Panc1 (cell line): ENCODE results near the gene PAPSS1. TPM values are rescaled to one million over a fixed set of nuclear protein-coding genes. Genes with fewer than 3 reads are reported as not detected.

ENCODE experiments used
- ATAC-seq: fragments of 200-7000 bp; cut with Tn5 transposase; 2 replicates; pipeline ENCODE4 v1.9.1; 2020; ENCODE audit warnings: mild to moderate bottlenecking, moderate library complexity
- BruUV-seq: library from RNA; stranded (reverse); fragments of 400-500 nt; replicated peaks from 2 replicates; lab custom pipeline; 2021; lab: Mats Ljungman, UMichigan
- CTCF ChIA-PET: fragments of 300-600 bp; sonication (Branson Sonifier 250); formaldehyde crosslinking; loops from one replicate; lab custom pipeline; 2022; ENCODE audit warnings: antibody characterized with exemption; lab: Charles Lee
- POLR2A ChIA-PET: fragments of 300-600 bp; sonication (Branson Sonifier 250); formaldehyde crosslinking; loops from one replicate; lab custom pipeline; 2022; ENCODE audit warnings: antibody characterized with exemption; lab: Charles Lee
- DNase-seq: peaks from one replicate; pipeline ENCODE4 v3.0.0-alpha.2; 2010; ENCODE audit warnings: low read depth, low spot score
- H3K27ac ChIP-seq: 2 replicates; pipeline ENCODE4 v1.5.1; 2011; ENCODE audit warnings: mild to moderate bottlenecking, low read length, inconsistent platforms
- H3K27me3 ChIP-seq: fragments of 200-500 bp; sonication (Bioruptor generic); 2 replicates; pipeline ENCODE4 v1.6.0; 2014; ENCODE audit warnings: low read length, inconsistent platforms; ENCODE audit not compliant: control insufficient read depth, insufficient read depth
- H3K36me3 ChIP-seq: fragments of 200-500 bp; sonication (Bioruptor generic); 2 replicates; pipeline ENCODE4 v1.5.1; 2014; ENCODE audit warnings: inconsistent platforms, mild to moderate bottlenecking, low read length, moderate library complexity; ENCODE audit not compliant: control insufficient read depth, insufficient read depth
- H3K4me1 ChIP-seq: 2 replicates; pipeline ENCODE4 v1.5.1; 2011; ENCODE audit warnings: inconsistent platforms, mild to moderate bottlenecking, low read length, moderate library complexity; ENCODE audit not compliant: control insufficient read depth, insufficient read depth
- H3K4me3 ChIP-seq, 2 experiments: 2 replicates each; pipeline ENCODE4 v1.5.1; 2011 to 2012; ENCODE audit warnings: low read depth in 2 of 2, low read length in 2 of 2, mild to moderate bottlenecking in 2 of 2, inconsistent platforms in 1 of 2, moderate library complexity in 1 of 2
- H3K9me3 ChIP-seq: fragments of 200-500 bp; sonication (Bioruptor generic); 2 replicates; pipeline ENCODE4 v1.5.1; 2014; ENCODE audit warnings: low read depth, mild to moderate bottlenecking, inconsistent platforms, low read length, moderate library complexity; ENCODE audit not compliant: control insufficient read depth, insufficient read depth
- CTCF ChIP-seq: fragments of 450-650 bp; IDR thresholded peaks from 2 replicates; pipeline ENCODE4 v1.5.1; 2017; ENCODE audit warnings: mild to moderate bottlenecking
- POLR2AphosphoS5 ChIP-seq: IDR thresholded peaks from 2 replicates; pipeline ENCODE4 v1.6.1; 2012; ENCODE audit warnings: mild to moderate bottlenecking, low read depth, low read length, moderate library complexity
- REST ChIP-seq, 2 experiments: IDR thresholded peaks; 2 replicates each; pipeline ENCODE4 v1.6.1; 2011 to 2012; ENCODE audit warnings: low read depth in 2 of 2, control low read depth in 1 of 2, low read length in 1 of 2, mild to moderate bottlenecking in 1 of 2, moderate library complexity in 1 of 2; ENCODE audit not compliant: insufficient read depth in 1 of 2
- SIN3A ChIP-seq: IDR thresholded peaks from 2 replicates; pipeline ENCODE4 v1.6.1; 2012; ENCODE audit warnings: low read depth, mild to moderate bottlenecking, low read length, moderate library complexity, borderline replicate concordance; ENCODE audit not compliant: insufficient read depth
- TCF7L2 ChIP-seq: IDR thresholded peaks from 2 replicates; pipeline ENCODE4 v1.6.1; 2011; ENCODE audit warnings: mild to moderate bottlenecking, low read depth, low read length, inconsistent platforms
- in situ Hi-C: cut with HindIII; loops from 2 replicates; pipeline ENCODE4 v1.10.0; 2016; ENCODE audit warnings: low sequenced_read_pairs, low pct_unique_long_range_greater_than_20kb
- intact Hi-C: fragments of 100-400 bp; cut with micrococcal nuclease; formaldehyde crosslinking; loops from one replicate; pipeline ENCODE4 v1.10.0; 2022; ENCODE audit not compliant: unreplicated experiment
- total RNA-seq: library from RNA; stranded (reverse); gene quantifications from one replicate; pipeline ENCODE4 v1.2.1, GENCODE V29; 2021; ENCODE audit not compliant: unreplicated experiment

PAPSS1 gene
- total RNA-seq, 1 experiment from 2014 or later, result 28.1 TPM

- no peaks in the 10 kb centered on the region for H3K36me3 ChIP-seq
- no peaks in the 10 kb centered on the region for H3K4me1 ChIP-seq
- no peaks in the 10 kb centered on the region for H3K27me3 ChIP-seq
- DNase-seq, result no peak
- BruUV-seq, result no TSS peak
- CTCF ChIA-PET, result no interaction called here
- H3K27ac ChIP-seq, result no peak overlapping the region
- TF ChIP-seq CTCF (no peak), TCF7L2 (no peak), SIN3A (no peak), POLR2AphosphoS5 (no peak), REST (IDR thresholded peaks at IDR 0.05; ENCODE audit: insufficient read depth in 1 of 2, low read depth in 2 of 2, low read length in 1 of 2) (no peak)
- in situ Hi-C loops (no loop called here), intact Hi-C loops (no loop called here)
- H3K9me3 ChIP-seq, result peaks cover 5% of the 10 kb centered on the region; the same call in 1 of the 2 replicates
- ATAC-seq, result no peak
- no peak overlapping the region for H3K4me3 ChIP-seq
- POLR2A ChIA-PET, result no interaction called here
Measured at GRCh38 chr4:107709916-107710315, 10.1 kb downstream of the PAPSS1 start.

- Histone ChIP-seq H3K27me3 (no peaks in the 10 kb centered on the region), H3K9me3 (peaks cover 5% of the 10 kb centered on the region; the same call in 1 of the 2 replicates), H3K36me3 (no peaks in the 10 kb centered on the region), H3K4me1 (no peaks in the 10 kb centered on the region), H3K27ac (no peak overlapping the region), H3K4me3 (no peak overlapping the region)
- TF ChIP-seq POLR2AphosphoS5 (no peak), REST (IDR thresholded peaks at IDR 0.05; ENCODE audit: insufficient read depth in 1 of 2, low read depth in 2 of 2, low read length in 1 of 2) (no peak), TCF7L2 (no peak)
- ChIA-PET POLR2A (no interaction called here), CTCF (no interaction called here)
- DNase-seq (no peak), ATAC-seq (no peak)
- BruUV-seq, result no TSS peak
- intact Hi-C loops (no loop called here), in situ Hi-C loops (no loop called here)
Measured at GRCh38 chr4:107708225-107708624, 11.8 kb downstream of the PAPSS1 start.
